ENCODE data around the gene COG5. TPM values are rescaled to one million over a fixed set of nuclear protein-coding genes. Genes with fewer than 3 reads are reported as not detected.

Gene COG5
- total and polyA plus RNA-seq, 2 donors from 2014 or later, result 8.6 to 45.7 TPM

- FAIRE-seq, result no peak
Observed at GRCh38 chr7:107392830-107393229, 170.9 kb downstream of the COG5 start.

DNA sequence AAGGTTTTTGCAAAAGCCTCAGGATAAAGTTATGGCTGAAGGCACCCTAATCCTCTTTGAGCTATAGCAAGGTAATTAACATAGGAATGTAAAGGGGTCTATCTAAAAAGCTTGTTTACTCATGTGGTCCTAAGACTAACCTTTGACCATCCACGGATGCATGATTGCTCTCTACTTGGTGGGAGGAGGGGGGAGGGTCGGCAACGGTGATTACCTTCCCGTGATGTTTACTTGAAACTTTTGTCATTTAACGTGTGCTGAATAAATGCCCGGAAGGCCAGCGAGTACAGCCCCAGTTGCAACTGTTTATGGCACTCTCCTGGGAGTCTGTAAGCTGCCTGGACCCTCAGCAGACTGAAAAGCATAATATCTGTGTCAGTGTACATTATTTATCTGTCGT lies 172.8 kb downstream of the COG5 start:
- no peaks in the 10 kb centered on the region for H3K9me3 ChIP-seq (ENCODE audit: control insufficient read depth in 2 of 3, insufficient read depth in 1 of 3, low read length in 3 of 3)
- H3K27ac ChIP-seq (ENCODE audit: low read depth in 2 of 2, low read length in 2 of 2), result no peak overlapping the region
- H3K4me3 ChIP-seq (ENCODE audit: low read length in 3 of 3), result no peak overlapping the region
- no peaks in the 10 kb centered on the region for H3K36me3 ChIP-seq (ENCODE audit: control insufficient read depth in 2 of 3, insufficient read depth in 3 of 3, low read length in 3 of 3)
- no peaks in the 10 kb centered on the region for H3K27me3 ChIP-seq (ENCODE audit: control insufficient read depth, insufficient read depth, low read length)
- TF ChIP-seq CTCF (IDR thresholded peaks at IDR 0.05; ENCODE audit: borderline replicate concordance, extremely low read depth, insufficient read depth), result no peak
- peak in 3 of 5 donors; percentile 34 to 59 (median 48) for DNase-seq
- H3K9ac ChIP-seq (ENCODE audit: low read length in 3 of 3), result no peak overlapping the region
- no peak for FAIRE-seq
- intact Hi-C loops (cut with DNase I), result no loop called here
- H3K4me1 ChIP-seq (ENCODE audit: control insufficient read depth in 2 of 3, insufficient read depth in 2 of 3, low read depth in 1 of 3, low read length in 3 of 3), result peaks cover 0 to 8% (median 8%) of the 10 kb centered on the region in 3 donors

More at GRCh38 chr7:107392830-107393229, 170.9 kb downstream of the COG5 start:
- H3K4me1 ChIP-seq (ENCODE audit: control insufficient read depth in 2 of 3, insufficient read depth in 2 of 3, low read depth in 1 of 3, low read length in 3 of 3), result no peaks in the 10 kb centered on the region
- H3K27me3 ChIP-seq (ENCODE audit: control insufficient read depth, insufficient read depth, low read length), result no peaks in the 10 kb centered on the region
- no peak for TF ChIP-seq CTCF (IDR thresholded peaks at IDR 0.05; ENCODE audit: borderline replicate concordance, extremely low read depth, insufficient read depth)
- intact Hi-C loops (cut with DNase I), result no loop called here
- no peaks in the 10 kb centered on the region for H3K9me3 ChIP-seq (ENCODE audit: control insufficient read depth in 2 of 3, insufficient read depth in 1 of 3, low read length in 3 of 3)
- H3K27ac ChIP-seq (ENCODE audit: low read depth in 2 of 2, low read length in 2 of 2), result no peak overlapping the region
- H3K9ac ChIP-seq (ENCODE audit: low read length in 3 of 3), result no peak overlapping the region
- no peaks in the 10 kb centered on the region for H3K36me3 ChIP-seq (ENCODE audit: control insufficient read depth in 2 of 3, insufficient read depth in 3 of 3, low read length in 3 of 3)
- H3K4me3 ChIP-seq (ENCODE audit: low read length in 3 of 3), result no peak overlapping the region
- peak in 2 of 5 donors; percentile 21 to 60 for DNase-seq

GRCh38 chr7:107388604-107389003 lies 175.1 kb downstream of the COG5 start:
- FAIRE-seq (no peak), DNase-seq (no peak)
- Histone ChIP-seq H3K27ac (ENCODE audit: low read depth in 2 of 2, low read length in 2 of 2) (no peak overlapping the region), H3K9me3 (ENCODE audit: control insufficient read depth in 2 of 3, insufficient read depth in 1 of 3, low read length in 3 of 3) (no peaks in the 10 kb centered on the region), H3K9ac (ENCODE audit: low read length in 3 of 3) (no peak overlapping the region), H3K4me1 (ENCODE audit: control insufficient read depth in 2 of 3, insufficient read depth in 2 of 3, low read depth in 1 of 3, low read length in 3 of 3) (peaks cover 0 to 8% (median 8%) of the 10 kb centered on the region in 3 donors), H3K27me3 (ENCODE audit: control insufficient read depth, insufficient read depth, low read length) (no peaks in the 10 kb centered on the region), H3K4me3 (ENCODE audit: low read length in 3 of 3) (no peak overlapping the region), H3K36me3 (ENCODE audit: control insufficient read depth in 2 of 3, insufficient read depth in 3 of 3, low read length in 3 of 3) (no peaks in the 10 kb centered on the region)
- TF ChIP-seq CTCF (IDR thresholded peaks at IDR 0.05; ENCODE audit: borderline replicate concordance, extremely low read depth, insufficient read depth), result no peak
- intact Hi-C loops (cut with DNase I), result no loop called here

Data from kidney (tissue), 14 donors.